Ovary (tissue), 3 donors: ENCODE results near the gene KCNH5.

Experiments
- CTCF ChIP-seq, 3 donors: fragments of 450-650 bp in 2 of 3; fragments of 200-600 bp in 1 of 3; IDR thresholded peaks; one replicate each; pipeline versions ENCODE4 v1.5.1 to v1.8.0; 2016 to 2022; ENCODE audit warnings: antibody characterized with exemption in 3 of 3, mild to moderate bottlenecking in 1 of 3
- EP300 ChIP-seq: sonication (generic); formaldehyde crosslinking; IDR thresholded peaks from one replicate; pipeline ENCODE4 v1.6.1; 2017; ENCODE audit warnings: antibody characterized with exemption
- POLR2A ChIP-seq: fragments of 450-650 bp; IDR thresholded peaks from one replicate; pipeline ENCODE4 v1.6.1; 2017; ENCODE audit warnings: antibody characterized with exemption, mild to moderate bottlenecking, moderate library complexity
- donor health status: DM: no; HTN: no; CAD: no.

DNA sequence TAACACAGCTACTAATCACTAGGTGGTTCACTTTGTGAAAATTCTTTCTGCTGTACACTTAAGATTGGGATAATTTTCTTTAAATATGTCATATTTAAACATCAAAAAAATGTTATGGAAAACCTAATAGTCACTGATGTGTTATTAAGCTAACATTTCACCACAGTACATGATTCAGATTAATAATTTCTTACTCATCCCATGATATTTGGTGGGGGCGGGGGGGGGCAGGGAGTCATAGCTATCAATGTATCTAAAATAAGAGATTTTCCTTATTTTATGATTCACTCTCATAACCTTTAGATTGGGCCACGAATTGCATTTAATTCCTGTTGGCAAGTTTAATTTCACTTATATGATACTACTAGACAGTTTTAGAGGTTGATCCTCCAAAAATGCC is 88.8 kb downstream of the KCNH5 start:
- no peak for TF ChIP-seq CTCF (IDR thresholded peaks at IDR 0.05)
- TF ChIP-seq EP300, result no peak
- TF ChIP-seq POLR2A, result no peak
